ENCODE results near the gene TMEM203. TPM values are rescaled to one million over a fixed set of nuclear protein-coding genes. Genes with fewer than 3 reads are reported as not detected.

TMEM203 gene
- total RNA-seq, 2 experiments from 2014 or later, result 42.9 to 58.2 TPM

DNA sequence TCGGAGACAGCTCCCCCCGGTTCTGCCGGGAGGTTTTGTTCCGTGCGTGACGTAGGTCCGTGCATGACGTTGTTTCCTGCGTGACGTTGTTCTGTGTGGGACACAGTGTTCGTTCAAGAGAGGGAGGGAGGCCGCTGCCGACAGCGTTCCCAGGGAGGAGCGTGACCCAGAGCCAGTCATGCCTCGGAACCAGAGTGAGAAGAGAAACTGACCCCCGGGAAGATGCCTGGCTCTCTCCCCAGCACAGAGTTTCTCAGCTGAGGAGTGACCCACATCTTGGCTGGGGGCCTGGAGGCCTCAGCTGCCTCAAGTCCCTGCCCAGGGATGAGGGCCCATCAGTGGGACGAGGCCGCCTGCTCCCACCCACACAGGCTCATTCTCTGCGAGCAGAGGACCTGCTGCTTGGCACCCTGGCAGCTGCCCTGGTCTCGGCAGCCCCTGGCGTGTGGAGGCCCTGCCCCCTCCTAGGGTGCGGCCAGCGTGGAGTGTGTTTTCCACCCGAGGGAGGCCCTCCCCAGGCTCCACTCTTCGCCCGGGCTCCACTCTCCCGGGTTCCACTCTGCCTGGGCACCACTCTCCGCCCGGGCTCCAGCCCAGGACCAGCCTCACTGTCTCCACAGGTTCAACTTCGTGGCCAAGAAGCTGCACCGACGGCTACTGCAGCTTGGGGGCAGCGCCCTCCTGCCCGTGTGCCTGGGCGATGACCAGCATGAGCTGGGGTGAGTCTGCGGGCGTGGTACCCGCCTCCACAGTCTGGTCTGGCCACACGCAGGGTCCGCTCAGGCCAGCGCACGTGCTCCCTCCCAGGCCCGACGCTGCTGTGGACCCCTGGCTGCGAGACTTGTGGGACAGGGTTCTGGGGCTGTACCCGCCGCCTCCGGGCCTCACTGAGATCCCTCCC lies 8.0 kb upstream of the TMEM203 start:
- no TSS peak for BruUV-seq (replicated peaks)
- intact Hi-C loops (cut with micrococcal nuclease; ENCODE audit: unreplicated experiment), result no loop called here
- no peak overlapping the region for H3K27ac ChIP-seq (ENCODE audit: low read depth, low read length, poor library complexity, severe bottlenecking)
- no peak overlapping the region for H2AFZ ChIP-seq (ENCODE audit: low read length)
- no peak for TF ChIP-seq EZH2phosphoT487 (IDR thresholded peaks at IDR 0.05; ENCODE audit: borderline replicate concordance, low read depth, low read length)
- TF ChIP-seq, protein P1, sequence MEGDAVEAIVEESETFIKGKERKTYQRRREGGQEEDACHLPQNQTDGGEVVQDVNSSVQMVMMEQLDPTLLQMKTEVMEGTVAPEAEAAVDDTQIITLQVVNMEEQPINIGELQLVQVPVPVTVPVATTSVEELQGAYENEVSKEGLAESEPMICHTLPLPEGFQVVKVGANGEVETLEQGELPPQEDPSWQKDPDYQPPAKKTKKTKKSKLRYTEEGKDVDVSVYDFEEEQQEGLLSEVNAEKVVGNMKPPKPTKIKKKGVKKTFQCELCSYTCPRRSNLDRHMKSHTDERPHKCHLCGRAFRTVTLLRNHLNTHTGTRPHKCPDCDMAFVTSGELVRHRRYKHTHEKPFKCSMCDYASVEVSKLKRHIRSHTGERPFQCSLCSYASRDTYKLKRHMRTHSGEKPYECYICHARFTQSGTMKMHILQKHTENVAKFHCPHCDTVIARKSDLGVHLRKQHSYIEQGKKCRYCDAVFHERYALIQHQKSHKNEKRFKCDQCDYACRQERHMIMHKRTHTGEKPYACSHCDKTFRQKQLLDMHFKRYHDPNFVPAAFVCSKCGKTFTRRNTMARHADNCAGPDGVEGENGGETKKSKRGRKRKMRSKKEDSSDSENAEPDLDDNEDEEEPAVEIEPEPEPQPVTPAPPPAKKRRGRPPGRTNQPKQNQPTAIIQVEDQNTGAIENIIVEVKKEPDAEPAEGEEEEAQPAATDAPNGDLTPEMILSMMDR (conservative IDR thresholded peaks at IDR 0.05; ENCODE audit: low read length), result no peak
- no peaks in the 10 kb centered on the region for H3K4me1 ChIP-seq (ENCODE audit: insufficient read depth, low read length, poor library complexity, severe bottlenecking)
- no peaks in the 10 kb centered on the region for H3K79me2 ChIP-seq (ENCODE audit: insufficient read depth, low read depth, low read length)
- H3K9me3 ChIP-seq (ENCODE audit: low read length), result no peaks in the 10 kb centered on the region
- ChIA-PET CTCF (ENCODE audit: unreplicated experiment) (no interaction called here), POLR2A (no interaction called here)
- no peaks in the 10 kb centered on the region for H4K20me1 ChIP-seq (ENCODE audit: insufficient read depth, low read length)
- H3K9me2 ChIP-seq (ENCODE audit: insufficient read depth, low read length), result no peaks in the 10 kb centered on the region
- peaks cover 68% of the 10 kb centered on the region for H3K36me3 ChIP-seq (ENCODE audit: insufficient read depth, low read length)
- no peak for DNase-seq (ENCODE audit: low spot score)
- no peak overlapping the region for H3K4me3 ChIP-seq (ENCODE audit: low read depth, low read length, poor library complexity, severe bottlenecking)
- no peak overlapping the region for H3K4me2 ChIP-seq (ENCODE audit: low read length)

DNA sequence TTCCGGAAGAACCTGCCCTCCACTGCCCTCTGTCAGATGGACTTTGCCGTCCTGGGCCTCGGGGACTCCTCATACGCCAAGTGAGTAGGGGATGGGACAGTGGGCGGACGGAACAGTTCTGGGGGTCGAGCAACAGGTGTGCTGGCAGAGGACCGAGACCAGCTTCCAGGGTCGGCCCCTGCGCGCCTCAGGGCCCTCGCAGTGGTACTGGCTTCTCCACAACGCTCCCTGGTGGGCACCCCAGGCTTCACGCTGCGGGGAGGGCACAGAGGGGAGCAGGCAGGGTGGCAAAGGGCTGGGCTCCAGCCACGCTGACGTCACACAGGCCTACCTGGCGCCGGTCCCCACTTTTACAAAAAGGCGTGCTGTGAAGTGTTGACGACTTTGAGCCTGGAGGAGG lies 7.1 kb upstream of the TMEM203 start:
- no peak overlapping the region for H3K4me2 ChIP-seq (ENCODE audit: low read length)
- H3K4me3 ChIP-seq (ENCODE audit: low read depth, low read length, poor library complexity, severe bottlenecking), result no peak overlapping the region
- no peaks in the 10 kb centered on the region for H4K20me1 ChIP-seq (ENCODE audit: insufficient read depth, low read length)
- H3K79me2 ChIP-seq (ENCODE audit: insufficient read depth, low read depth, low read length), result 0 out of 2 replicates have a peak, but pooled peaks cover 1% of the 10 kb centered on the region
- H2AFZ ChIP-seq (ENCODE audit: low read length), result no peak overlapping the region
- no peaks in the 10 kb centered on the region for H3K4me1 ChIP-seq (ENCODE audit: insufficient read depth, low read length, poor library complexity, severe bottlenecking)
- no peaks in the 10 kb centered on the region for H3K9me3 ChIP-seq (ENCODE audit: low read length)
- no peak overlapping the region for H3K27ac ChIP-seq (ENCODE audit: low read depth, low read length, poor library complexity, severe bottlenecking)
- TF ChIP-seq EZH2phosphoT487 (IDR thresholded peaks at IDR 0.05; ENCODE audit: borderline replicate concordance, low read depth, low read length), result no peak
- TF ChIP-seq, protein P1 (conservative IDR thresholded peaks at IDR 0.05; ENCODE audit: low read length), result 0 out of 2 replicates have a peak, but pooled peaks have one; percentile 35
- ChIA-PET POLR2A (no interaction called here), CTCF (ENCODE audit: unreplicated experiment) (no interaction called here)
- intact Hi-C loops (cut with micrococcal nuclease; ENCODE audit: unreplicated experiment), result no loop called here
- DNase-seq (ENCODE audit: low spot score), result no peak
- H3K36me3 ChIP-seq (ENCODE audit: insufficient read depth, low read length), result peaks cover 61% of the 10 kb centered on the region
- BruUV-seq (replicated peaks), result no TSS peak
- no peaks in the 10 kb centered on the region for H3K9me2 ChIP-seq (ENCODE audit: insufficient read depth, low read length)

DNA sequence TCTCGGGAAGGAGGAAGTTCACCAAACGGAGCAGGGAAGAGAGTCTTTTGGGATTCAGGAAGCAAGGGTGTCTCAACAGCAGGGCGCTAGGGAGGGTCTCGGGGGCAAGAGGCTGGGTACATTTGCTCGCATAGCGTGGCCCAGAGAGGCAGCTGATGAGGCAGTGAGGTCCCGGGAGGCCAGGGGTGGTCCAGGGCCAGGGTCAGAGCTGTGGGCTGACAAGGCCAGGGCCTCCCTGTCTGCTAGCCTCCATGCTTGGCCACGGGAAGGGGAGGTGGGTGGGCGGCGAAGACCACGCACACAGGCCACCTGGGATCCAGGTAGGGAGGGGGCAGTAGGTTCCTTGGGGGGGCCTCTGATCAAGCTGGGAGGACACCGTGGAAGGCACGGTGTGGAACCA lies 6.1 kb upstream of the TMEM203 start:
- DNase-seq (ENCODE audit: low spot score), result no peak
- CTCF ChIA-PET (ENCODE audit: unreplicated experiment), result no interaction called here
- Histone ChIP-seq H2AFZ (ENCODE audit: low read length) (no peak overlapping the region), H3K9me3 (ENCODE audit: low read length) (no peaks in the 10 kb centered on the region), H3K4me3 (ENCODE audit: low read depth, low read length, poor library complexity, severe bottlenecking) (no peak overlapping the region), H3K79me2 (ENCODE audit: insufficient read depth, low read depth, low read length) (peaks cover 11% of the 10 kb centered on the region), H3K4me2 (ENCODE audit: low read length) (no peak overlapping the region), H3K9me2 (ENCODE audit: insufficient read depth, low read length) (no peaks in the 10 kb centered on the region), H3K36me3 (ENCODE audit: insufficient read depth, low read length) (peaks cover 61% of the 10 kb centered on the region), H3K4me1 (ENCODE audit: insufficient read depth, low read length, poor library complexity, severe bottlenecking) (peaks cover 7% of the 10 kb centered on the region), H3K27ac (ENCODE audit: low read depth, low read length, poor library complexity, severe bottlenecking) (no peak overlapping the region), H4K20me1 (ENCODE audit: insufficient read depth, low read length) (no peaks in the 10 kb centered on the region)
- BruUV-seq (replicated peaks), result no TSS peak
- POLR2A ChIA-PET, result no interaction called here
- intact Hi-C loops (cut with micrococcal nuclease; ENCODE audit: unreplicated experiment), result no loop called here
- TF ChIP-seq, protein P1 (conservative IDR thresholded peaks at IDR 0.05; ENCODE audit: low read length), result no peak
- TF ChIP-seq EZH2phosphoT487 (IDR thresholded peaks at IDR 0.05; ENCODE audit: borderline replicate concordance, low read depth, low read length), result no peak
